Kidney epithelial cell (primary cell): ENCODE results near the gene AHNAK2. TPM values are rescaled to one million over a fixed set of nuclear protein-coding genes. Genes with fewer than 3 reads are reported as not detected.

Experiments
- DNase-seq: peaks from one replicate; pipeline ENCODE4 v3.0.0-alpha.2; 2010; ENCODE audit warnings: low read depth
- H3K27me3 ChIP-seq: 2 replicates; pipeline ENCODE4 v1.6.0; 2011; ENCODE audit warnings: low read length; ENCODE audit not compliant: control insufficient read depth, insufficient read depth
- H3K36me3 ChIP-seq: 2 replicates; pipeline ENCODE4 v1.5.1; 2011; ENCODE audit warnings: low read length; ENCODE audit not compliant: control insufficient read depth, insufficient read depth
- H3K4me3 ChIP-seq: 2 replicates; pipeline ENCODE4 v1.5.1; 2011; ENCODE audit warnings: low read depth, mild to moderate bottlenecking, control low read depth, low read length
- total RNA-seq: library from RNA; depleted of rRNA; stranded (reverse); fragments of >200 nt; gene quantifications from 2 replicates; pipeline ENCODE4 v1.2.3, GENCODE V29; 2015
- TF ChIP-seq, protein P1 (sequence below): IDR thresholded peaks from 2 replicates; pipeline ENCODE4 v1.5.1; 2011; ENCODE audit warnings: mild to moderate bottlenecking, moderate library complexity, low read length, control low read depth, inconsistent platforms; ENCODE audit not compliant: insufficient read depth, poor library complexity, severe bottlenecking

The AHNAK2 gene
- total RNA-seq, 1 donor from 2014 or later = 121 TPM

GRCh38 chr14:104927432-104927816, 50.8 kb downstream of the AHNAK2 start:
- DNase-seq = no peak
- Histone ChIP-seq H3K27me3 (peaks cover 25% of the 10 kb centered on the region), H3K4me3 (no peak overlapping the region), H3K36me3 (no peaks in the 10 kb centered on the region)
- TF ChIP-seq, protein P1, sequence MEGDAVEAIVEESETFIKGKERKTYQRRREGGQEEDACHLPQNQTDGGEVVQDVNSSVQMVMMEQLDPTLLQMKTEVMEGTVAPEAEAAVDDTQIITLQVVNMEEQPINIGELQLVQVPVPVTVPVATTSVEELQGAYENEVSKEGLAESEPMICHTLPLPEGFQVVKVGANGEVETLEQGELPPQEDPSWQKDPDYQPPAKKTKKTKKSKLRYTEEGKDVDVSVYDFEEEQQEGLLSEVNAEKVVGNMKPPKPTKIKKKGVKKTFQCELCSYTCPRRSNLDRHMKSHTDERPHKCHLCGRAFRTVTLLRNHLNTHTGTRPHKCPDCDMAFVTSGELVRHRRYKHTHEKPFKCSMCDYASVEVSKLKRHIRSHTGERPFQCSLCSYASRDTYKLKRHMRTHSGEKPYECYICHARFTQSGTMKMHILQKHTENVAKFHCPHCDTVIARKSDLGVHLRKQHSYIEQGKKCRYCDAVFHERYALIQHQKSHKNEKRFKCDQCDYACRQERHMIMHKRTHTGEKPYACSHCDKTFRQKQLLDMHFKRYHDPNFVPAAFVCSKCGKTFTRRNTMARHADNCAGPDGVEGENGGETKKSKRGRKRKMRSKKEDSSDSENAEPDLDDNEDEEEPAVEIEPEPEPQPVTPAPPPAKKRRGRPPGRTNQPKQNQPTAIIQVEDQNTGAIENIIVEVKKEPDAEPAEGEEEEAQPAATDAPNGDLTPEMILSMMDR = no peak

GRCh38 chr14:104926619-104927431, 51.3 kb downstream of the AHNAK2 start:
- DNase-seq = no peak
- H3K36me3 ChIP-seq = no peaks in the 10 kb centered on the region
- TF ChIP-seq, protein P1 = no peak
- H3K4me3 ChIP-seq = no peak overlapping the region
- H3K27me3 ChIP-seq = peaks cover 19% of the 10 kb centered on the region

GRCh38 chr14:104925855-104926609, 52.1 kb downstream of the AHNAK2 start:
- DNase-seq = no peak
- no peaks in the 10 kb centered on the region for H3K36me3 ChIP-seq

DNA sequence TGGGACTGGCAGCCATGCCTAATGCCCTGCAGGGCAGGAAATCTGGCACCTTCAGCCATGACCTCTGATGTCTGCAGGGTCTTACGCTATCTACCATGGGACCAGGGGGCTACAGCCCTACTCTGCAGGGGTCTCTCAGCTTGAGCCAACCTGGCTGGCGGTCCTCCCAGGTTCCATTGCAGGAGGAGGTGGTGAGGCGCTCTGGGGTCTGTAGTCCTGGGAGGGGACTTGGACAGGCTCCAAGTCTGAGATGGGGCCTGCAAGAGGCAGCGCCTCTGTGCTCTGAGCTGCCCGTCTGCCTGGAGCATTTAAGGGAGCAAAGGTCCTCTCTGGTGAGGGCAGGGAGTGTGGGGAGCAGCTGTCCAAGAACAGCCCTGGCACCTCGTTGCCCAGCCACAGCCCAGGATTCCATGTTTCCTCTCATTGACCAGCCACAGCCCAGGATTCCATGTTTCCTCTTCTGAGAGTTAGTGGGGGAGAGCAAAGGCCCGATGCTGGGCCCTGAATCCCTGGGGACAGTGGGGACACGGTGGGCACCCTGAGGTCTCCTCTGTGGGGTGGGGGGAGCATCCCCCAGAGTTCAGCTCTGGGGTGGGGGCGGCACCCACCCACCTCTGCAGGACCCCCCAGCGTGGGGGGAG, 52.8 kb downstream of the AHNAK2 start:
- DNase-seq = no peak
- H3K27me3 ChIP-seq = peaks cover 9% of the 10 kb centered on the region
- H3K36me3 ChIP-seq = no peaks in the 10 kb centered on the region
- TF ChIP-seq, protein P1 = no peak
- no peak overlapping the region for H3K4me3 ChIP-seq

More at GRCh38 chr14:104925855-104926609, 52.1 kb downstream of the AHNAK2 start:
- TF ChIP-seq, protein P1 = no peak
- H3K4me3 ChIP-seq = no peak overlapping the region
- H3K27me3 ChIP-seq = peaks cover 11% of the 10 kb centered on the region

DNA sequence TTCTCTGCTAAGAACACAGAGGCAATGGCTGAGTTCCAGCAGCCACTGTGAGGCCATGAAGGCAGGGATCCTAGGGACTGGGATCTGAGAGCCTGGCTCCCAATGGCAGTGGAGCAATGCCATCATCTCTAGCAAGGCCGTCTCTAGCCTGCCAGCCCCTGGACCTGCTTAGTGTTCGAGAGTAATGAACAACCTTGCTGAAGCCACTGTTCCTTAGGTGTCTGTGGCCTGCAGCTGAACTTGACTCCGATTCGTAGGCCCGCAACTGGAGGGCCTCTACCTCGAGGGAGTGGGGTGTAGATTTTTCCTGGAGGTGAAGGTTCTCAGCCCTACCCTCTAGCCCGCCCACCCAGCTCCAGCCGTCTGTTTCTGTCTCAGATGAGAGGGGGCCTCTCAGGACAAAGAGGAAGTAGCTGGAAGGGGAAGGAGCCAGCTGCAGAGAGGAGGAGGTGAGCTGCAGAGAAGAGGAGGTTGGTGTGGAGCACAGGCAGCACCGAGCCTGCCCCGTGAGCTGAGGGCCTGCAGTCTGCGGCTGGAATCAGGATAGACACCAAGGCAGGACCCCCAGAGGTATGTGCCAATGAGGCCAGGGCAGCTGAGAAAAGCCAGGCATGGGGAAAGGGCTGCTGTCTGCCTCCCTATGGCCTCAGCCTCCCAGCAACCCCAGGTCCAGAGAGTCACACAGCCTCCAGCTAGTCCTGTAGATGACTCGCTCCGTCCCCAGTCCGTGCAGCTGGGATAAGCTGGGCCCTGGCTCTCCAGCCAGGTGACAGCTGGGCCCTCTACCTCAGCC, 53.6 kb downstream of the AHNAK2 start, which contains the start of gene PLD4:
TSS of gene PLD4 (plus strand) at position 459 of the 793 bp plus-strand sequence. CDS start 2,262 bp downstream, outside the sequence.
- DNase-seq = no peak
- no peaks in the 10 kb centered on the region for H3K36me3 ChIP-seq
- H3K27me3 ChIP-seq = peaks cover 3% of the 10 kb centered on the region
- TF ChIP-seq, protein P1 = no peak
- H3K4me3 ChIP-seq = no peak within 1 kb of the TSS
